ENCODE measurements around the gene HLA-DOA.

Gene HLA-DOA

GRCh38 chr6:33017018-33017417, 7.6 kb upstream of the HLA-DOA start:
- no peak for DNase-seq (ENCODE audit: low spot score)

- DNase-seq (ENCODE audit: low spot score): no peak
Observed at GRCh38 chr6:33015798-33016197, 6.4 kb upstream of the HLA-DOA start.

- DNase-seq (ENCODE audit: low spot score): peak; percentile 54
Observed at GRCh38 chr6:33014841-33015634, 5.6 kb upstream of the HLA-DOA start.

- no peak for DNase-seq (ENCODE audit: low spot score)
Observed at GRCh38 chr6:33013608-33014007, 4.2 kb upstream of the HLA-DOA start.

- no peak for DNase-seq (ENCODE audit: low spot score)
Observed at GRCh38 chr6:33010356-33010755, 965 bp upstream of the HLA-DOA start.

- DNase-seq (ENCODE audit: low spot score): no peak
Observed at GRCh38 chr6:33007831-33008400, 1.5 kb downstream of the HLA-DOA start.

- DNase-seq (ENCODE audit: low spot score): no peak
Observed at GRCh38 chr6:33004940-33005339, 4.5 kb downstream of the HLA-DOA start.

GRCh38 chr6:33001685-33002084, 7.7 kb downstream of the HLA-DOA start:
- no peak for DNase-seq (ENCODE audit: low spot score)

GRCh38 chr6:33000055-33000454, 9.3 kb downstream of the HLA-DOA start:
- DNase-seq (ENCODE audit: low spot score): no peak

GRCh38 chr6:32995448-32995847, 13.9 kb downstream of the HLA-DOA start:
- no peak for DNase-seq (ENCODE audit: low spot score)

- no peak for DNase-seq (ENCODE audit: low spot score)
Observed at GRCh38 chr6:32993363-32993973, 15.9 kb downstream of the HLA-DOA start.

GRCh38 chr6:32991972-32992371, 17.4 kb downstream of the HLA-DOA start:
- DNase-seq (ENCODE audit: low spot score): no peak

GRCh38 chr6:32989368-32989767, 20.0 kb downstream of the HLA-DOA start:
- no peak for DNase-seq (ENCODE audit: low spot score)

- peak; percentile 37 for DNase-seq (ENCODE audit: low spot score)
Observed at GRCh38 chr6:32984622-32985389, 24.6 kb downstream of the HLA-DOA start.

GRCh38 chr6:32983964-32984621, 25.3 kb downstream of the HLA-DOA start:
- DNase-seq (ENCODE audit: low spot score): no peak

GRCh38 chr6:32983493-32983848, 25.9 kb downstream of the HLA-DOA start:
- DNase-seq (ENCODE audit: low spot score): no peak

- no peak for DNase-seq (ENCODE audit: low spot score)
Observed at GRCh38 chr6:32982702-32983492, 26.5 kb downstream of the HLA-DOA start.

- DNase-seq (ENCODE audit: low spot score): no peak
Observed at GRCh38 chr6:32982084-32982701, 27.2 kb downstream of the HLA-DOA start.

GRCh38 chr6:32980488-32981038, 28.8 kb downstream of the HLA-DOA start:
- DNase-seq (ENCODE audit: low spot score): no peak

GRCh38 chr6:32979720-32980487, 29.5 kb downstream of the HLA-DOA start:
- DNase-seq (ENCODE audit: low spot score): no peak

Data from HuH-7.5 (cell line).